ENCODE measurements around the gene EEF2K.
A peak's percentile ranks its signal among the peaks of the same experiment; 100 is the strongest.
"Not testable (repeated sequence)": the region's sequence is repeated elsewhere in the genome, so short reads cannot be mapped to it uniquely, and the experiment has no call there.

EEF2K gene

DNA sequence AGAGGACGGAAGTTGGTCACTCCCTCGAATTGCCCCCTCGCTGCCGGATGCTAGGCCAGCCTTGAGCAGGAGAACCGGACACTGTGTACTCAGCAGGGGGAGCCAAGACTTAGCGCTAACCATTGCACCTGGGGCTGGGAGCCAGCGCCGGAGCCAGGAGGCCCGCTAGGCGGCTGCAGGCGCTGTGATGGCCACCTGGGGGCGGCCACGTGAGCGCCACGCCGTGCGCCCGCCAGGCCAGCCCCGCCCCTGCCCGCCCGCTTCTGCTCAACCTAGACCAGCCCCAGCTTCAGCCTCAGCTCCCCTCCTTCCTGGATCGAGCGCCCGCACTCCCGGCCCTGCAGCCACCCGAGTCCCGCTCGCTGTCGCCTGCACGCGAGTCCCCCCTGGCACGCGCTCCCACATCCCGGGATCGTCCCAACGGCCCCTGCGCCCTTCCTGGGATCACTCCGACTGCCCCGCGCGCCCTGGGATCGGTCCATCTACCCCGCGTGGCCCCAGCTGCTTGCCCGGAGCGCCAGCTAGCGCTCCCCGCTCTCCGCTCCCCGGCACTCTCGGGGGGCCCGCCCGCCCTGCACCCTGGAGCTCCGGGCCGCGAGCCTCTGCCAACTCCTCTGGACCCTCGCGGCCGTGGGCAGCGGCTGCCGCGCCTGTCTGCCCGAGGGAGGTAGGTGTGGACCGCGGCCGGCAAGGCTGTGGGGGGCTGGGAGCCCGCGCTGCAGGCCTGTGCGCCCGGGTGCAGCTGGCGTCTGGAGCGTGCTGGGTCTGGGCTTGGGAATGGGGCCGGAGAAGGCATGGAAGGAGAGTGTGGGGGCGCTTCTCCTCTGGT lies at the start of gene EEF2K:
TSS of gene EEF2K (plus strand) at position 266 of the 829 bp plus-strand sequence. CDS start 19,452 bp downstream, outside the sequence.
- peak; percentile 90 for DNase-seq

DNA sequence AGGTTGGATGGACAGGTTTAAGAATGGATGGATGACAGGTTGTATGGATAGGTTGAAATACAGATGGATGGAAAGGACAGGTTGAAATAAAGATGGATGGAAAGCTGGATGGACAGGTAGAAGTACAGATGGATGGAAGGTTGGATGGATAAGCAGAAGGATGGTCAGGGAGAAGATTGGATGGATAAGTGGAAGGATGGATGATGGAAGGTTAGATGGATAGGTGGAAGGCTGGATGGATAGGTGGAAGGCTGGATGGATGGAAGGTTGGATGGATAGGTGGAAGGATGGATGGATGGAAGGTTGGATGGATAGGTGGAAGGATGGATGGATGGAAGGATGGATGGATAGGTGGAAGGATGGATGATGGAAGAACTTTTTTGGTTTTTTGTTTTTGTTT lies 44.7 kb upstream of the EEF2K start:
- no peak for DNase-seq

DNA sequence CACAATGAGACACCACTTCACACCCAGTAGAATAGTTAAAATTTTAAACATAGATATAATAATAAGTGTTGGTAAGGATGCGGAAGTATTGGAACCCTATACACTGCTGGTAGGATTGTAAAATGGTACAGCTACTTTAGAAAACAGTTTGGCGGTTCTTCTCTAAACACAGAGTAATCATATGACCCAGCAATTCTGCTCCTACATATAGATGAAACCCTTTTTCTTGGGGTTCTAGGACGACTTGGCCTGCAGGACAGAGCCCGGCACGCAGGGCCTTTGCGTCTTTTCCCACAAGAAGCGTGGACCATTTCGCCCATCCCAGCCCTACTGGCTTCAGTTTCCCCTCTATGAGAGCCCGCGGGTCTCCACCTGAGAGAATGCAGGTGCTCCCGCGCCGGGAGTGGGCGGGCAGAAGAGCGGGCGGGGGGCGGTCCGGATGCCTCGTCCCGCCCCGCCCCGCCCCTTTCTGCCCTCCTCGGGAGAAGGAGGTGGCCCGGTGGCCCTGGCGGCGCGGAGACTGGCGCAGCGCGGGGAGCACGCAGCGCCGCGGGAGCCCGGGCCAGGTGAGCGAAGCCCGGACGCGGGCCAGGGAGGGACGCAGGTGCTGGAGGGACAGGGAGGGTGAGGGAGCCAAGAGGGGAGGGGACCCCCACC lies 44.0 kb upstream of the EEF2K start, which contains the start of gene SDR42E2:
TSS of gene SDR42E2 (plus strand) at position 508 of the 657 bp plus-strand sequence. CDS start 3,077 bp downstream, outside the sequence.
- peak; percentile 47 for DNase-seq

DNA sequence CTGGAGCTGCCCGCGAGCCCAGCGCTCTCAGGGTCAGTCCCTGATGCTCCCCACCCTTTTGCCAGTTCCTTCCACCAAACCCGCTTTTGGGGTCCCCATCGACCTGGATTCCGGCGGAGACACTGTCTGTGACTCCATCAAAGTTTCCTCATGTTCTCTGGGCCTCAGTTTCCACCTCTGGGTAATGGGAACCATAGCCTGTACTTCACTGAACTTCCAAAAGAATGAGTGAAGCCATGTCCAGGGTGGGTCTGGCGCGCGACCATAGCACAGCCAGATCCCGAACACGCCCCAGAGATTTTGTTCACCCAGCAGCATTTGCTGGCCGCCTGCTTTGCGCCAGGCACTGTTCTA lies 43.4 kb upstream of the EEF2K start:
- DNase-seq: no peak

DNA sequence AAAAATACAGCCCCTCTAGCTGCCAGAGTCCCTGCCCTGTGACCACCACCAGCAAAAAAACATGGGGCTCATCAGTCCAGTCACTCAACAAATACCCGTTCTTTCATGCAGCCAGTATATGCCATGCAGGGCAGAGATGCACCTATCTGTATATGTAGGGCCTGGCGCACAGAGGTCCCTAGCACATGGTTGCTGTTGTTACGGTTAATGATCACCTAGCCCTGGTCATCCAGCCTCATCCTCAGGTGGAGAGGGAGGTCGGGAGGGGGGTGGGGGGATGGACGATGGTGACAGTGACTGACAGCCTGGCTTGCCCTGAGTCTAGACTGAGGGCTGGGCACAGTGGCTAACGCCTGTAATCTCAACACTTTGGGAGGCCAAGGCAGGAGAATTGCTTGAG lies 42.3 kb upstream of the EEF2K start:
- no peak for DNase-seq

DNA sequence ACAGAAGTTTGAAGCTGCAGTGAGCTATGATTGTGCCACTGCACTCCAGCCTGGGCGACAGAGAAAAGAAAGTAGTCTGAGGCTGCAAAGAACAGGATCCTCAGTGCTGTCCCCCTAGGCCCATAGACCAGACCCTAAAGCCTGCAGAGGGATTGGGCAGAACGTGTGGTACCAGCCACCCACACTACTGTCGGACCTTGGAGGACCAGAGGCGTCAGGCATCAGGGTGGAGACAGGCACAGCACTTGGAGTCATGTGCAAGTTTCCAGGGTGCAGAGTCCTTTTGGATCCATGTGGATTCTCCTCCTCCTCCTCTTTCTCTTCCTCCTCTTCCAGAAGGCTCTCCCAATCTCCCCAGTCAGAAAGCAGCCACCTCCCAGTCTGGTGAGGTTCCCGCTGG lies 41.6 kb upstream of the EEF2K start:
- no peak for DNase-seq

DNA sequence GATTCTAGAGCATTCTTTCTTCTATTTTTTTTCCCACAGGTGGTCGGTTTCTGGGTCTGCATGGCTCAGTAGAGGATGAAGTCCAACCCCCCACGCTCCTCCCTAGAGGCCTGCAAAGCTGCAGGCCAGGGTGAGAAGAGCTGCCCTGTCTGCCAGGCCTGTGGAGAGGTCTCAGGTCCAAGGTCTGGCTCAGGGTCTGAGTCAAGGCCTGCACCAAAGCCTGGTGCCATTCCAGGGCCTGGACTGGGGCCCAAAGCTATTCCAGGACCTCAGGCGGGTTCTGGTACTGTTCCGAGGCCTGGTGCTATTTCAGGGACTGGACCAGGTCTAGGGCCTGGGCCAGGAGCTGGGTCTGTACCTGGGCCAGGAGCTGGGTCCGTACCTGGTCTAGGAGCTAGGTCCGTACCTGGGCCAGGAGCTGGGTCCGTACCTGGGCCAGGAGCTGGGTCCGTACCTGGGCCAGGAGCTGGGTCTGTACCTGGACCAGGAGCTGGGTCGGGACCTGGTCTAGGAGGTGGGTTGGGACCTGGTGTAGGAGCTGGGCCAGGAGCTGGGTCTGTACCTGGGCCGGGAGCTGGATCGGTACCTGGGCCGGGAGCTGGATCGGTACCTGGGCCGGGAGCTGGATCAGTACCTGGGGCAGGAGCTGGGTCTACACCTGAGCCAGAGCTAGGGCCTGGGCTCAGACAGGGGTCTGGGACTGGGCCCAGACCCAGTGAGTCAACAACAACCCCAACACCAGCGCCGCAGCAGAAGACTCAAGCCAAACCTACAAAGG lies 40.4 kb upstream of the EEF2K start:
- no peak for DNase-seq

DNA sequence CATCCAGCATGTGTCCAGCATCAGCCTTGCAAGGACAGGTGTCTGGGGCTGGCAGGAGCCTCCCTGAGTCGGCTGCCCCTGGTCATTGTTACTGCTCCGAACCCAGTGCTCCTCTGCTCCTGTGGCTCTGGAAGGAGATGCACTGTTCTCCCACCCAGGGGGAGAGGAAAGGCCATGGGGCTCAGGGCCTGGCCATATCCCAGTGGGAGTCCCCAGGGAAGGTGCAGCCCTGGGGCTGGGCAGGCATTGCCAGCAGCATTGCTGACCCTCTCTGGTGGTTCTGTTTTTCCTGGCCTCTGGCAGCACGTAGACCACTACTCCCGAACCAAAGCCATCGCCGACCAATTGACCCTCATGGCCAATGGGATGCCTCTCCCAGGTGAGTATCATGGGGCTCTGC lies 34.1 kb upstream of the EEF2K start:
- no peak for DNase-seq

DNA sequence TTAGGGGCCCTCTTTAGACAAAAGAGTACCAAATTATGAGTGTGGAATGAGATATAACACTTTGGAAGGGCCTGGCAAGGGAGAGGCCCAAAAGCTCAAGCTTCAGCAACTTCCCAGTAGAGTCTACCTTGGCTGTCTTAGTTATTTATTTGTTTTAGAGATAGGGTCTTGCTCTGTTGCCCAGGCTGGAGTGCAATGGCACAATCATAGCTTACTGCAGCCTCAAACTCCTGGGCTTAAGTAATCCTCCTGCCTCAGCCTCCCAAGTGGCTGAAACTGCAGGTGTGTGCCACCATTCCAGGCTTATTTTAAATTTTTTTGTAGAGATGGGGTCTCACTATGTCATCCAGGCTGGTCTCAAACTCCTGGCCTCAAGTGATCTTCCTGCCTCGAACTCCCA lies 33.4 kb upstream of the EEF2K start:
- not testable (repeated sequence) for DNase-seq

DNA sequence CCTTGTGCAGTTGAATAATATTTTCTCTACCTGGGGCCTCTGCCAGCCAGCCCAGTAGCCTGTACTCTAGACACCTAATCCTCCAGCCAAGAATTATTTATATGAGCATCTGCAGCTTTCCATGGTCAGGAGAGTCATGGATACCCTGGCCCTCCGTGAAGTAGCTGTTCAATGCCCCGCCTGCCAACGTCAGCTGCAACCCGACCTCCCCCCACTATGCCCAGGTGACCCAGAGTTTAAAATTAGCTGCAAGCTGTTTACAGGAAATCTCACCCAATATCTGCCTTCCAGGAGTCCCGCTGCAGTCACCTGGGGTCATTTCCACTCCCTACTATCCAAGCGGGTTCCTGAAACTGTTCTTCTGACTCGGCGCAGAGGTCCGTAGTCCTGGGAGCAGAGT lies 31.4 kb upstream of the EEF2K start:
- no peak for DNase-seq

DNA sequence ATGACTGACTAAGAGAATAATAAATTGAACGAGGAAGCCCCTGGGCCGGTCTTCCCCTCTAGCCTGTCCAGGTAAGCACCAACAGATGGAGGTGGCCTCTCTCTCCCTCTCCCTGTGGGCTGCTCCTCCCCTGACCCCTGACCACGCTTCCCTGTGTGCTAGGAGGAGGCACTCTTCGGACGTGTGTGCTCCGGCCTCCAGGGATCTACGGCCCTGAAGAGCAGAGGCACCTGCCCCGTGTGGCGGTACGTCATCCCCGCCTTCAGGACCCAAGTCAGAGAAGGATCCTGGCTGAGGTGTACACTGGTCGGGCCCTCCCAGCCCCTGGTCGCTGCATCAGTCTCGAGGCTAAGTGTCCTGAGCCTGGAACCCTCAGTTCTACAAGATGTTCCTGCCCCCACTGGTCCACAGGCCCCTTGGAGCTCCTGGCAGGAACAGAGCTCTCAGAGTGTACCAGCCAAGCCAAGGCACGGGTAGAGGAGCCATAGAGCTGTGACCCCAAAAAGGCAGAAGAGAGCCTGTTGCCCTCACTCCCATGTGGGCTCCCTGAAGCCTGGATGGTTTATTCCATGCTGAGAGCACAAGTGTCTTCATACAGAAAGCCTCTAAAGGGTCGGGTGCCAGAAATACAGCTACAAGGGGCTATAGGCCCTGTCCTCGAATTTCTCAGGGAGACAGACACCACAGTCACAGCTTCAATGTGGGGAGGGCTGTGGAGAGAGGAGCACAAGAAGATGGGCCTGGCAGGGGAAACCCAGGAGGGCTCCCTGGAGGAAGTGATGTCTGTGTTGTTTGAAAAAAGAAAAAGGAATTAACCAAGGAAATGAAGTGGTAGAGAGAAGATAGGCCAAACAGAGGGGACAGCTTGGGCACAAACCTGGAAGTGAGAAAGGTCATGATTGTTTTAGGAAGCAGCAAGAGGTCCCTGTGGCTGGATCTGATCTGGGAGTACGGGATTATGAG lies 27.8 kb upstream of the EEF2K start:
- no peak for DNase-seq

DNA sequence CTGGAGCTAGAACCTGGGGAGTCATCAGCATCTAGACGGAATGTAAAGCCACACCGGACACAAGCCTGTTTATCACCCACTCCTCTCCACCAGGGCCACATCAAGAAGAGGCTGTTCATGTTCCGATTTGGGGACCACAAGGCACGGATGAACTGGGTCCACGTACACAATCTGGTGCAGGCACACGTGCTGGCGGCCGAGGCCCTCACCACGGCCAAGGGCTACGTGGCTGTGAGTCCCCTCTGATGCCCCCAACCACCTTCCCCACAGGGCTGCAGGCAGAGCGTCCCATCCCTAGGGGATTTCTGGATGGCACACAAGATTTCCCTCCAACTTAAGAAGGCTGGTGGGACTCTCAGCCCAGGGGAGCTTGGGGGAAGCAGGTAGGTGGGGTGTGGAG lies 24.7 kb upstream of the EEF2K start:
- no peak for DNase-seq

DNA sequence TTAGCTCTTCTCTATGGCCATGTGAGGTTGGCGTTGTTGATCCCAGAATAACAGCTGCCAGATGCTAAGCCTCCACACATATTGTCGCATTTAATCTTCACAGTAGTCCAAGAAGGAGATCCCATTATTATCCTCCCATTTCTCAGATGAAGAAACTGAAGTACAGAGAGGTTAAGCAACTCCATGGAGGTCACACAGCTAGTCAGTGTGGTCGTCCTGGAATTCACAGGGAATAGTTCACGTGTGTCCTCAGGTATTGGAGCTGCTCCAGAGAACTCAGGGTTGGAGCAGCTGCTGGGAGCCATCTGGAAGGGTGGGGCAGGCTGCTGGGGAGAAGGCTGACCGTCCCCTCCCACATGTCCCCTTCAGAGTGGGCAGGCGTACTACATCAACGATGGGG lies 24.2 kb upstream of the EEF2K start:
- no peak for DNase-seq

DNA sequence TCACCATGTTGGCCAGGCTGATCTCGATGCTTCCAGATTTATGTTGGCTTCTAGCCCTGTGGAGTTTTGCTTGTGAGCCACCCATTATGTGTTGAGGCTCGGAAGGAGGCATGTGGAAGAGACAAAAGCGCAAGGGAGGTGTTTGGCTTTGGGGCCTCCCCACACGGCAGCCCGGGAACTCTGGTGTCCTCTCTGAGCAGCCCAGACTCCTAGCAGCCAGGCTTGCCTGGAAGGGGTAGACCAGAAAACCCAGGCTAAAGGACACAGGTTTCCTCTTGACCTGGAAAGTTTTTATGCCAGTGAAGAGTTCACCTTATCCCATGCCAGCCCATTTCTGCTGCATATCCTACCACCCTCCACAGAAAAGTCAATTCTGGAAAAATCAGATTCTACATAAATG lies 22.7 kb upstream of the EEF2K start:
- no peak for DNase-seq

DNA sequence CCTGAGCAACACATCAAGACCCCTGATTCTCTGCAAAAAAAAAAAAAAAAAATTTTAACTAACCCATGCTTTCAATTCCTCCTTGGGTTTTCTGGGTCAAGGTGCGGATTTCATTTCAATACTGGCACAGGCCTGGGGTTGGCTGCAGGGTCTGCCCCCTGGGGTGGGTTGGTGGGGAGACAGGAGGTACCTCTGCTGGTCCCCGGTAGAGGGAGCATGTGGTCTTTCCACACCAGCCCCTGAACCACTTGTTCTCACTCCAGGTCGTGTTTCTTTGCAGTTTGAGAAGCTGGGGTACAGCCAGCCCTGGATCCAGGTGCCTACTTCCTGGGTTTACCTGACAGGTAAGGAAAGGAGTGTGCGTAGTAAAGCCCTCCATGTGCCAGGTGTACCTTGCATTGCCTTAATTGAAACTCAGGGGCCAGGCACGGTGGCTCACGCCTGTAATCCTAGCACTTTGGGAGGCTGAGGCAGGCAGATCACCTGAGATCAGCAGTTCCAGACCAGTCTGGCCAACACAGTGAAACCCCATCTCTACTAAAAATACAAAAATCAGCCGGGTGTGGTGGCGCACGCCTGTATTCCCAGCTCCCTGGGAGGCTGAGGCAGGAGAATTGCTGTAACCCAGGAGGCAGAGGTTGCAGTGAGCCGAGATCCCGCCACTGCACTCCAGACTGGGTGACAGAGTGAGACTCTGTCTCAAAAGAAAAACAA lies 22.0 kb upstream of the EEF2K start:
- no peak for DNase-seq

DNA sequence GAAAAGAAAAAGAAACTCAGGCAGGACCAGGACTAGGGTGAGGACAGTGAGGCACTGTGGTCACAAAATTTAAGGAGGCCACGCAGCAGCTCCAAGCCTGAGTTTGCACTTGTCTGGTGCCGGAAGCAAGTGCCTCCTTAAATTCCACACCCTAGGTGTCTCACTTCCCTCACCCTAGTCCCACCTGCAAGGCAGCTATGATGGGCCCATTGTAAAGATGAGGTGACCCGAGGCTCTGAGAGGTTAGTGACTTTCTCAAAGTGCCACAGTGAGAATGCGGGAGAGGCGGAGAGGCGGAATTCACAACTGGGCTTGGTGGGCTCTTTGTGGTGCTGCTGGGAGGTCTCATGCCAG lies 21.5 kb upstream of the EEF2K start:
- no peak for DNase-seq

DNA sequence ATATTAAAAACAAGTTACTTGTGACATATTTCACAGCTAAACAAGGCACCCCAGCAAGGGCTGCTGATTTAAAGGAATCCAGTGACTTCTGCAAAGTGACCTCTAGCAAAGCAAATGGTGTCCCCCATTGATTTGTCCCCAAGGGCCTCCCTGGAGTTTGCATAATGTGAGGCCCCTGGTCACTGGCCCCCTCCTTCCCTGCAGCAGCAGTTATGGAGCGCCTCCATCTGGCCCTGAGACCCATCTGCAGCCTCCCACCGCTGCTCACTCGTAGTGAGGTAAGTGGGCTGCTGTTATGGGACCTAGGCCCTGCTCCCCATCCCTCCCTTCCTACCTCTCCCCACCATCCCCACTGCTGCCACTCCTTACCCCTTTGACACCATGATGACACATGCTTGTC lies 19.6 kb upstream of the EEF2K start:
- no peak for DNase-seq

DNA sequence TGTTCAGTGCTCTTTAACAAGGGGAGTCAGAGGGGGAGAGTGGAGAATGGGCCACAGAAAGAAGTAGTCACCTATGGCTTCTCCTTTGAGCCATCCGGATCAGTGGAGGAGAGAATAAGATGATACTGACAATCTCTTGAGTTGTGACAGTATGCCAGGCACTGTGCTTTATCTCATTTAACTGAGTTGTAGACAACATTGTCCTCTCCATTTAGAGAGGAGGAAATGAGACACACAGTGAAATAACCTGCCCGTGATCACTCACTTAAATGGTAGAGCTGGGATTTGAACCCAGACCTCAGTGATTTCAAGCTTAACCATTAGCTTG lies 17.8 kb upstream of the EEF2K start:
- no peak for DNase-seq

DNA sequence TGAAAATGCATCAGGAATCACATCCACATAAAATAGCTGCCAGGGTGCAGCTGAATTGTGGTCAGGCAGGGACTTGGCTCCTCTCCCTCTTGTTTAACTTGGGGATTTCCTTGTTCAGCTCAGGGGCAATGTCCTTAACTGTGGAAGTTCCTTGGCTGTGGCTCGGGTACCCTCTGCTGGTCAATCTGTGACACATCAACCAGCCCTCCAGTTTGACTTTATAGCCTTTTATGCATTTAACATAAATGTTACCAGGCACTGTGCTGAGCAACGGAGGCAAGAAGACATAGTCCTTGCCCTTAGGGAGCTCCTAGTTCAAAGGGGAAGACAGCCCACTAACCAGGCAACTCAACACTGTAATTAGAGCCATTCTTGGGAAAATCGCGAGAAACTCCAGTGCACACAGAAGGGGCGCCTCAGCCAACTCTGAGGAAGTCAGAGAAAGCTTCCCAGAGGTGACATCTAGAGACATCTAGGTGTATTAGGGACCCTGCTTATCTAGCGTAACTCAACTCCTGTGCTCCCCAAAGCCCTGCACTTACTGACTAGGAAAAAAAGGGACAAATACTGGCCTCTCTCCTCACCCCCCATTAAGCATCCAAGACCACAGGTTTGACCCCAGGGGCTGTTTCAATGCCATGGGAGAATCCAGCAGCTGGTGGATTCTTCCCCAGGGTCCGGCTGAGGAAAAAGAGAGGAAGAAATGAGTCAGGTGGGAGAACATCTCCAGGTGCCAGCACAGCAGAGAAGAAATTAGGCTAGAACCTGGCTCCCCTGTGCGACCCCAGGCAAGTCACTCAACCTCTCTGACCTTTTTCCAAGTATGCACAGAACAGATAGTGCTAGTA lies 17.3 kb upstream of the EEF2K start:
- peak; percentile 51 for DNase-seq

DNA sequence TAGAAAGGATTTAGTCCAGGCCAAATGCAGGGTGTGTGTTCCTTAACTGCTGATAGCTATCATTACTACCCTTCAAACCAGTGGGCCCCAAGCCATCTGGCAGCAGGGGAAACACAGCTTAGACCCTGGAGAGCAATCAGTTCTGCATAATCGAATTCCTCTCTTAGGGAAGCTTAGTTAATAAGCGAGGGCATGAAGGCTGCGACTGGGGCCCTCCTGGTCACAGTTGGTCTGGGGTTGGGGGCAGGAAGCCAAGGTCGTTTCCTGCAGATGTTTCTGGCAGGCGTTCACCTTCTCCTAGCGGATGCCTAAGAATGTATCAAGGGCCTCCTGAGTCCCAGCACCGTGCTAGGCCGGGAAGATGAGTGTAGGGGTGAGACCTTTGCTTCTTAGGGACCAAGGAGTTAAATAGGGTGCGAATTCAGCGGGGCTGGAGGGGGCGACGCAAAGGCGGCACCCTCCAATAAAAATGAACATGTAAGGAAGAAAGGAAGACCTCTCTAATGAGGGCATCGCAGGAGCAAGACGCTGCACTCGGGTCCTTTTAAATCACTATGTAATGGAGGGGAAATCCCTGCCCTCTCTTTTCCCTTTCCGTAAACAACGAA lies 16.5 kb upstream of the EEF2K start:
- DNase-seq: no peak

All from NCI-H774 (cell line).